CD8-positive, alpha-beta memory T cell (primary cell): ENCODE results near the gene LRCH1. TPM values are rescaled to one million over a fixed set of nuclear protein-coding genes. Genes with fewer than 3 reads are reported as not detected.

Source experiments
- CTCF ChIA-PET: fragments of 350-600 bp; sonication (Branson Sonifier 250); formaldehyde crosslinking; loops from one replicate; lab custom pipeline; 2021; ENCODE audit warnings: antibody characterized with exemption; lab: Charles Lee
- POLR2A ChIA-PET: fragments of 350-600 bp; sonication (Branson Sonifier 250); formaldehyde crosslinking; loops from one replicate; lab custom pipeline; 2021; ENCODE audit warnings: antibody characterized with exemption; lab: Charles Lee
- DNase-seq, 5 donors: peaks; one replicate each; pipeline versions ENCODE4 v3.0.0 to v3.0.0-alpha.2; 2020 to 2022; ENCODE audit warnings: mixed read lengths in 1 of 5
- H3K27ac ChIP-seq: one replicate; pipeline ENCODE4 v1.7.0; 2013; ENCODE audit warnings: low read depth, mild to moderate bottlenecking, low read length, moderate library complexity
- H3K27me3 ChIP-seq: 2 replicates; pipeline ENCODE4 v1.7.0; 2013; ENCODE audit warnings: low read length, mild to moderate bottlenecking; ENCODE audit not compliant: insufficient read depth, poor library complexity, severe bottlenecking
- H3K36me3 ChIP-seq: 2 replicates; pipeline ENCODE4 v1.7.0; 2013; ENCODE audit warnings: mild to moderate bottlenecking, low read length, moderate library complexity; ENCODE audit not compliant: insufficient read depth
- H3K4me1 ChIP-seq: 2 replicates; pipeline ENCODE4 v1.7.0; 2013; ENCODE audit warnings: mild to moderate bottlenecking, low read length, moderate library complexity; ENCODE audit not compliant: insufficient read depth
- H3K4me3 ChIP-seq: 2 replicates; pipeline ENCODE4 v1.7.0; 2013; ENCODE audit warnings: mild to moderate bottlenecking, low read length
- H3K9me3 ChIP-seq: 2 replicates; pipeline ENCODE4 v1.7.0; 2013; ENCODE audit warnings: mild to moderate bottlenecking, low read length
- H3K27ac Mint-ChIP-seq, 8 donors: one replicate each; pipeline ENCODE4 v1.8.0; 2020 to 2021; ENCODE audit warnings: mixed read lengths in 8 of 8, mild to moderate bottlenecking in 6 of 8, inconsistent platforms in 3 of 8, moderate library complexity in 3 of 8
- H3K27me3 Mint-ChIP-seq, 2 donors: one replicate each; pipeline ENCODE4 v1.8.0; 2020 to 2021; ENCODE audit warnings: mixed read lengths in 2 of 2, mild to moderate bottlenecking in 1 of 2, moderate library complexity in 1 of 2
- H3K36me3 Mint-ChIP-seq, 3 donors: one replicate each; pipeline ENCODE4 v1.8.0; 2020 to 2021; ENCODE audit warnings: mixed read lengths in 3 of 3, inconsistent platforms in 1 of 3, mild to moderate bottlenecking in 1 of 3
- H3K4me1 Mint-ChIP-seq, 3 donors: one replicate each; pipeline ENCODE4 v1.8.0; 2020 to 2021; ENCODE audit warnings: mixed read lengths in 3 of 3, inconsistent platforms in 1 of 3, mild to moderate bottlenecking in 1 of 3
- H3K4me3 Mint-ChIP-seq, 7 donors: one replicate each; pipeline ENCODE4 v1.8.0; 2020 to 2021; ENCODE audit warnings: mixed read lengths in 7 of 7, mild to moderate bottlenecking in 6 of 7, moderate library complexity in 4 of 7, inconsistent platforms in 2 of 7
- H3K9me3 Mint-ChIP-seq, 5 donors: one replicate each; pipeline ENCODE4 v1.8.0; 2020 to 2022; ENCODE audit warnings: mixed read lengths in 5 of 5, mild to moderate bottlenecking in 3 of 5, moderate library complexity in 2 of 5, inconsistent platforms in 1 of 5
- polyA plus RNA-seq: library from polyadenylated mRNA; unstranded; fragments of 300-500 nt; fragmentation: Illumina TruSeq; gene quantifications from one replicate; pipeline ENCODE4 v1.2.3, GENCODE V29; 2021
- total RNA-seq, 2 experiments: library from RNA; stranded (reverse); gene quantifications; one replicate each; pipeline ENCODE4 v1.2.3, GENCODE V29; 2021

LRCH1 gene
- total and polyA plus RNA-seq, 3 experiments from 2014 or later = 4.9 to 17.8 (median 16.7) TPM

- CTCF ChIA-PET = no interaction called here
These were observed 109.7 kb downstream of the LRCH1 start for GRCh38 chr13:46662690-46663089.

GRCh38 chr13:46663206-46664037, 110.5 kb downstream of the LRCH1 start:
- H3K4me1 ChIP-seq = peaks cover 13% of the 10 kb centered on the region
- H3K4me1 Mint-ChIP-seq = peaks cover 40 to 64% (median 56%) of the 10 kb centered on the region in 3 donors
- H3K27me3 ChIP-seq = no peaks in the 10 kb centered on the region
- CTCF ChIA-PET = no interaction called here
- POLR2A ChIA-PET = no interaction called here
- no peaks in the 10 kb centered on the region for H3K9me3 ChIP-seq
- peaks cover 0 to 3% (median 0%) of the 10 kb centered on the region in 3 donors for H3K36me3 Mint-ChIP-seq
- H3K4me3 Mint-ChIP-seq = no peak overlapping the region
- no peak overlapping the region for H3K27ac ChIP-seq
- no peak overlapping the region for H3K4me3 ChIP-seq
- no peak for DNase-seq
- no peaks in the 10 kb centered on the region for H3K9me3 Mint-ChIP-seq
- H3K36me3 ChIP-seq = no peaks in the 10 kb centered on the region
- H3K27me3 Mint-ChIP-seq = no peaks in the 10 kb centered on the region
- H3K27ac Mint-ChIP-seq = peak overlapping the region in 5 of 8 donors; percentile 6 to 58 (median 23)

More at GRCh38 chr13:46662690-46663089, 109.7 kb downstream of the LRCH1 start:
- Histone ChIP-seq H3K36me3 (no peaks in the 10 kb centered on the region), H3K27ac (no peak overlapping the region), H3K9me3 (no peaks in the 10 kb centered on the region), H3K27me3 (no peaks in the 10 kb centered on the region), H3K4me3 (no peak overlapping the region), H3K4me1 (peaks cover 13% of the 10 kb centered on the region)
- Mint-ChIP-seq H3K4me1 (peaks cover 33 to 57% (median 49%) of the 10 kb centered on the region in 3 donors), H3K9me3 (no peaks in the 10 kb centered on the region), H3K4me3 (no peak overlapping the region), H3K27ac (peak overlapping the region in 6 of 8 donors; percentile 13 to 61 (median 22)), H3K27me3 (no peaks in the 10 kb centered on the region), H3K36me3 (peaks cover 0 to 3% (median 0%) of the 10 kb centered on the region in 3 donors)
- POLR2A ChIA-PET = no interaction called here
- no peak for DNase-seq

GRCh38 chr13:46664195-46664594, 111.2 kb downstream of the LRCH1 start:
- Mint-ChIP-seq H3K9me3 (no peaks in the 10 kb centered on the region), H3K36me3 (peaks cover 0 to 3% (median 2%) of the 10 kb centered on the region in 3 donors), H3K27me3 (no peaks in the 10 kb centered on the region), H3K27ac (peak overlapping the region in 4 of 8 donors; percentile 30 to 71 (median 58)), H3K4me3 (no peak overlapping the region), H3K4me1 (peaks cover 44 to 71% (median 64%) of the 10 kb centered on the region in 3 donors)
- CTCF ChIA-PET = no interaction called here
- DNase-seq = no peak
- POLR2A ChIA-PET = no interaction called here
- Histone ChIP-seq H3K36me3 (no peaks in the 10 kb centered on the region), H3K27ac (no peak overlapping the region), H3K4me1 (peaks cover 13% of the 10 kb centered on the region), H3K4me3 (no peak overlapping the region), H3K9me3 (no peaks in the 10 kb centered on the region), H3K27me3 (no peaks in the 10 kb centered on the region)

- Mint-ChIP-seq H3K4me3 (peak overlapping the region in 2 of 7 donors; percentile 5 to 69), H3K27ac (peak overlapping the region in 7 of 8 donors; percentile 16 to 92 (median 75)), H3K36me3 (peaks cover 0 to 4% (median 0%) of the 10 kb centered on the region in 3 donors), H3K9me3 (no peaks in the 10 kb centered on the region), H3K4me1 (peaks cover 44 to 73% (median 64%) of the 10 kb centered on the region in 3 donors), H3K27me3 (no peaks in the 10 kb centered on the region)
- ChIA-PET CTCF (no interaction called here), POLR2A (no interaction called here)
- Histone ChIP-seq H3K9me3 (no peaks in the 10 kb centered on the region), H3K4me1 (peaks cover 13% of the 10 kb centered on the region), H3K27me3 (no peaks in the 10 kb centered on the region), H3K36me3 (no peaks in the 10 kb centered on the region), H3K27ac (no peak overlapping the region), H3K4me3 (no peak overlapping the region)
- no peak for DNase-seq
These were observed 112.3 kb downstream of the LRCH1 start for GRCh38 chr13:46665248-46665632.

GRCh38 chr13:46665633-46666482, 112.9 kb downstream of the LRCH1 start:
- ChIA-PET POLR2A (interaction anchor here (0.6 kb wide), 1 partner anchor 66 kb away, joined by 3 read pairs; no protein-coding TSS in a partner anchor), CTCF (interaction anchor here (1.6 kb wide), 1 partner anchor 114 kb away, joined by 7 read pairs; no protein-coding TSS in a partner anchor)
- Histone ChIP-seq H3K36me3 (no peaks in the 10 kb centered on the region), H3K27me3 (no peaks in the 10 kb centered on the region), H3K4me3 (no peak overlapping the region), H3K27ac (no peak overlapping the region), H3K9me3 (no peaks in the 10 kb centered on the region), H3K4me1 (peaks cover 13% of the 10 kb centered on the region)
- no peak for DNase-seq
- peak overlapping the region in 5 of 7 donors; percentile 5 to 69 (median 52) for H3K4me3 Mint-ChIP-seq
- peak overlapping the region; percentile 30 to 92 (median 80) for H3K27ac Mint-ChIP-seq
- no peaks in the 10 kb centered on the region for H3K9me3 Mint-ChIP-seq
- no peaks in the 10 kb centered on the region for H3K27me3 Mint-ChIP-seq
- H3K36me3 Mint-ChIP-seq = peaks cover 0 to 4% (median 3%) of the 10 kb centered on the region in 3 donors
- peaks cover 44 to 72% (median 63%) of the 10 kb centered on the region in 3 donors for H3K4me1 Mint-ChIP-seq

- Histone ChIP-seq H3K4me1 (peaks cover 13% of the 10 kb centered on the region), H3K4me3 (no peak overlapping the region), H3K27ac (no peak overlapping the region), H3K9me3 (no peaks in the 10 kb centered on the region), H3K27me3 (no peaks in the 10 kb centered on the region), H3K36me3 (no peaks in the 10 kb centered on the region)
- Mint-ChIP-seq H3K4me3 (peak overlapping the region; percentile 12 to 82 (median 61)), H3K27ac (peak overlapping the region; percentile 30 to 90 (median 72)), H3K36me3 (peaks cover 0 to 11% (median 8%) of the 10 kb centered on the region in 3 donors), H3K4me1 (peaks cover 44 to 69% (median 66%) of the 10 kb centered on the region in 3 donors), H3K27me3 (no peaks in the 10 kb centered on the region), H3K9me3 (no peaks in the 10 kb centered on the region)
- DNase-seq = no peak
- CTCF ChIA-PET = interaction anchor here (0.5 to 1.6 kb wide), 2 partner anchors 115 to 262 kb away, joined by 3 to 7 read pairs; no protein-coding TSS in a partner anchor
- POLR2A ChIA-PET = no interaction called here
These were observed 113.9 kb downstream of the LRCH1 start for GRCh38 chr13:46666727-46667456.

GRCh38 chr13:46667687-46668281, 114.8 kb downstream of the LRCH1 start:
- H3K4me3 ChIP-seq = peak overlapping the region; percentile 44
- peaks cover 39 to 63% (median 60%) of the 10 kb centered on the region in 3 donors for H3K4me1 Mint-ChIP-seq
- ChIA-PET POLR2A (no interaction called here), CTCF (interaction anchor here (1.0 to 1.1 kb wide), 2 partner anchors 13 to 116 kb away, joined by 3 read pairs; no protein-coding TSS in a partner anchor)
- peaks cover 0 to 14% (median 11%) of the 10 kb centered on the region in 3 donors for H3K36me3 Mint-ChIP-seq
- no peaks in the 10 kb centered on the region for H3K36me3 ChIP-seq
- no peaks in the 10 kb centered on the region for H3K9me3 ChIP-seq
- H3K27ac Mint-ChIP-seq = peak overlapping the region; percentile 62 to 96 (median 88)
- H3K9me3 Mint-ChIP-seq = no peaks in the 10 kb centered on the region
- DNase-seq = peak in 2 of 5 donors; percentile 49 to 50
- peaks cover 13% of the 10 kb centered on the region for H3K4me1 ChIP-seq
- peak overlapping the region; percentile 76 to 89 (median 82) for H3K4me3 Mint-ChIP-seq
- peak overlapping the region; percentile 29 for H3K27ac ChIP-seq
- H3K27me3 Mint-ChIP-seq = no peaks in the 10 kb centered on the region
- H3K27me3 ChIP-seq = no peaks in the 10 kb centered on the region
